NT2/D1 (cell line): ENCODE results near the gene ACVR1.
A peak's percentile ranks its signal among the peaks of the same experiment; 100 is the strongest.

Experiments used
- DNase-seq: peaks from one replicate; pipeline ENCODE4 v3.0.0-alpha.2; 2011; ENCODE audit warnings: low read depth, low spot score
- H3K27me3 ChIP-seq: 2 replicates; pipeline ENCODE4 v1.6.0; 2011; ENCODE audit warnings: mild to moderate bottlenecking; ENCODE audit not compliant: insufficient read length, insufficient read depth
- H3K36me3 ChIP-seq: 2 replicates; pipeline ENCODE4 v1.6.1; 2011; ENCODE audit warnings: mild to moderate bottlenecking, low read length, mixed read lengths; ENCODE audit not compliant: insufficient read depth, insufficient read length
- H3K4me1 ChIP-seq: 2 replicates; pipeline ENCODE4 v1.5.1; 2011; ENCODE audit not compliant: insufficient read depth, insufficient read length
- H3K4me3 ChIP-seq: 2 replicates; pipeline ENCODE4 v1.5.1; 2011; ENCODE audit warnings: low read depth; ENCODE audit not compliant: insufficient read length
- H3K9ac ChIP-seq: 2 replicates; pipeline ENCODE4 v1.6.0; 2011; ENCODE audit warnings: low read depth; ENCODE audit not compliant: insufficient read length
- H3K9me3 ChIP-seq: 2 replicates; pipeline ENCODE4 v1.5.1; 2011; ENCODE audit warnings: mild to moderate bottlenecking, low read length; ENCODE audit not compliant: insufficient read depth
- SUZ12 ChIP-seq: IDR thresholded peaks from 2 replicates; pipeline ENCODE4 v1.6.1; 2011; ENCODE audit not compliant: insufficient read length, insufficient read depth; ENCODE audit errors: extremely low read depth
- YY1 ChIP-seq: IDR thresholded peaks from 2 replicates; pipeline ENCODE4 v1.6.1; 2011; ENCODE audit not compliant: insufficient read length, insufficient read depth
- ZNF274 ChIP-seq: IDR thresholded peaks from 2 replicates; pipeline ENCODE4 v1.6.1; 2011; ENCODE audit warnings: mild to moderate bottlenecking, low read depth, low read length

Gene ACVR1

GRCh38 chr2:157866666-157867642 is 9.2 kb downstream of the ACVR1 start:
- H3K9me3 ChIP-seq = no peaks in the 10 kb centered on the region
- no peak overlapping the region for H3K9ac ChIP-seq
- H3K4me3 ChIP-seq = no peak overlapping the region
- no peaks in the 10 kb centered on the region for H3K4me1 ChIP-seq
- TF ChIP-seq YY1 = no peak
- H3K27me3 ChIP-seq = no peaks in the 10 kb centered on the region
- peaks cover under 1% of the 10 kb centered on the region for H3K36me3 ChIP-seq
- DNase-seq = no peak

GRCh38 chr2:157866202-157866601 is 9.9 kb downstream of the ACVR1 start:
- H3K9me3 ChIP-seq = no peaks in the 10 kb centered on the region
- no peak overlapping the region for H3K9ac ChIP-seq
- no peaks in the 10 kb centered on the region for H3K36me3 ChIP-seq

GRCh38 chr2:157864857-157865430 is 11.2 kb downstream of the ACVR1 start:
- no peak for TF ChIP-seq YY1
- no peak for TF ChIP-seq ZNF274
- TF ChIP-seq SUZ12 = no peak
- Histone ChIP-seq H3K27me3 (no peaks in the 10 kb centered on the region), H3K9me3 (no peaks in the 10 kb centered on the region), H3K4me3 (no peak overlapping the region), H3K9ac (no peak overlapping the region), H3K36me3 (no peaks in the 10 kb centered on the region), H3K4me1 (no peaks in the 10 kb centered on the region)
- no peak for DNase-seq

More at GRCh38 chr2:157866202-157866601, 9.9 kb downstream of the ACVR1 start:
- H3K27me3 ChIP-seq = no peaks in the 10 kb centered on the region
- H3K4me3 ChIP-seq = no peak overlapping the region
- no peaks in the 10 kb centered on the region for H3K4me1 ChIP-seq
- peak; percentile 33 for DNase-seq
- TF ChIP-seq ZNF274 (no peak), YY1 (no peak), SUZ12 (no peak)

- peaks cover 15% of the 10 kb centered on the region for H3K36me3 ChIP-seq
- H3K27me3 ChIP-seq = no peaks in the 10 kb centered on the region
- DNase-seq = no peak
- H3K9me3 ChIP-seq = no peaks in the 10 kb centered on the region
- TF ChIP-seq ZNF274 (no peak), SUZ12 (no peak), YY1 (no peak)
- H3K9ac ChIP-seq = no peak overlapping the region
- H3K4me1 ChIP-seq = no peaks in the 10 kb centered on the region
- no peak overlapping the region for H3K4me3 ChIP-seq
Measured at GRCh38 chr2:157858846-157859245, 17.3 kb downstream of the ACVR1 start.

GRCh38 chr2:157857881-157858280 is 18.2 kb downstream of the ACVR1 start:
- Histone ChIP-seq H3K36me3 (peaks cover 15% of the 10 kb centered on the region), H3K4me3 (no peak overlapping the region), H3K9ac (no peak overlapping the region), H3K9me3 (no peaks in the 10 kb centered on the region), H3K4me1 (no peaks in the 10 kb centered on the region), H3K27me3 (no peaks in the 10 kb centered on the region)
- DNase-seq = no peak
- TF ChIP-seq YY1 (no peak), ZNF274 (no peak)

- Histone ChIP-seq H3K27me3 (no peaks in the 10 kb centered on the region), H3K36me3 (peaks cover 15% of the 10 kb centered on the region), H3K9ac (no peak overlapping the region), H3K4me3 (no peak overlapping the region), H3K9me3 (no peaks in the 10 kb centered on the region), H3K4me1 (no peaks in the 10 kb centered on the region)
- no peak for TF ChIP-seq YY1
- no peak for TF ChIP-seq ZNF274
- TF ChIP-seq SUZ12 = no peak
- DNase-seq = no peak
Measured at GRCh38 chr2:157856187-157856515, 20.0 kb downstream of the ACVR1 start.

GRCh38 chr2:157853820-157854219 is 22.3 kb downstream of the ACVR1 start:
- peaks cover 17% of the 10 kb centered on the region for H3K36me3 ChIP-seq
- H3K27me3 ChIP-seq = no peaks in the 10 kb centered on the region

GRCh38 chr2:157853211-157853610 is 22.9 kb downstream of the ACVR1 start:
- no peak for TF ChIP-seq YY1
- TF ChIP-seq SUZ12 = no peak
- no peak for TF ChIP-seq ZNF274
- no peaks in the 10 kb centered on the region for H3K4me1 ChIP-seq
- no peak overlapping the region for H3K9ac ChIP-seq
- H3K4me3 ChIP-seq = no peak overlapping the region
- peaks cover 17% of the 10 kb centered on the region for H3K36me3 ChIP-seq
- DNase-seq = no peak
- H3K27me3 ChIP-seq = no peaks in the 10 kb centered on the region
- H3K9me3 ChIP-seq = no peaks in the 10 kb centered on the region

More at GRCh38 chr2:157853820-157854219, 22.3 kb downstream of the ACVR1 start:
- H3K9ac ChIP-seq = no peak overlapping the region
- TF ChIP-seq YY1 (no peak), SUZ12 (no peak), ZNF274 (no peak)
- H3K4me1 ChIP-seq = no peaks in the 10 kb centered on the region
- no peak for DNase-seq
- H3K9me3 ChIP-seq = no peaks in the 10 kb centered on the region
- no peak overlapping the region for H3K4me3 ChIP-seq
